ENCODE measurements around the gene SYNGR2. TPM values are rescaled to one million over a fixed set of nuclear protein-coding genes. Genes with fewer than 3 reads are reported as not detected.

SYNGR2 gene
- total RNA-seq, 4 donors from 2014 or later: 47.9 to 83.8 (median 70.7) TPM

DNA sequence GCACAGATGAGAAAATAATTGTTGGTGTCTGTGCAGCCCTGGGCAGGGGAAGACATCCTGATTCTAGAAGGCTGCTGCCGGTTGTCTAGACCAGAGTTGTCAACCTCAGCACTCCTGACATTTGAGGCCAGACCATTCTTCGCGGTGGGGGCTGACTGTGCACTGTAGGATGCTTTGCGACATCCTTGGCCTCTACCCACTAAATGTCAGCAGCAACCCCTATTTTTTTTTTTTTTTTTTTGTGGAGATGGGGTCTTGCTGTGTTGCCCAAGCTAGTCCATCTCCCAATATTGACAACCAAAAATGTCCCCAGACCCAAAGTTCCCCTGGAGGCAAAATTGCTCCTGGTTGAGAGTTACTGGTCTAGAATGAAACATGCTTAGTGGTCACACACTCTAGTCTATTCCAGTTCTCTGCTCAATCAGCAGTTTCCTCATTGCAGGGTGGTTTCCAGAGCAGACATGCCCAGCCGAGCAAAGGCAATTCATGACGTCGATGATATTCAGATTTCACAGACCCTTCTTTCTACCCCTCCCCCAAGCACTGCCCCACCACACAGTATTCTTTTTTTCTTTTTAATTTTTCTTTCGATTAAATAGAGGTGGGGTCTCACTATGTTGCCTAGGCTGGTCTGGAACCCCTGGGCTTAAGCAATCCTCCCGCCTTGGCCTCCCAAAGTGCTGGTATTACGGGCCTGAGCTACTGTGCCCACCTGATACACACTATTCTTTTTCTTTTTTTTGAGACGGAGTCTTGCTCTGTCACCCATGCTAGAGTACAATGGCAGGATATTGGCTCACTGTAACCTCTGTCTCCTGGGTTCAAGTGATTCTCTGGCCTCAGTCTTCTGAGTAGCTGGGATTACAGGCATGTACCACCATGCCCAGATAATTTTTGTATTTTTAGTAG lies 13.2 kb upstream of the SYNGR2 start:
- Histone ChIP-seq H3K4me3 (replicated peaks in 1 of 3) (no peak overlapping the region), H3K36me3 (no peaks in the 10 kb centered on the region), H3K4me1 (no peaks in the 10 kb centered on the region), H3K9me3 (no peaks in the 10 kb centered on the region), H3K27ac (no peak overlapping the region), H3K27me3 (no peaks in the 10 kb centered on the region)
- TF ChIP-seq, protein P1, sequence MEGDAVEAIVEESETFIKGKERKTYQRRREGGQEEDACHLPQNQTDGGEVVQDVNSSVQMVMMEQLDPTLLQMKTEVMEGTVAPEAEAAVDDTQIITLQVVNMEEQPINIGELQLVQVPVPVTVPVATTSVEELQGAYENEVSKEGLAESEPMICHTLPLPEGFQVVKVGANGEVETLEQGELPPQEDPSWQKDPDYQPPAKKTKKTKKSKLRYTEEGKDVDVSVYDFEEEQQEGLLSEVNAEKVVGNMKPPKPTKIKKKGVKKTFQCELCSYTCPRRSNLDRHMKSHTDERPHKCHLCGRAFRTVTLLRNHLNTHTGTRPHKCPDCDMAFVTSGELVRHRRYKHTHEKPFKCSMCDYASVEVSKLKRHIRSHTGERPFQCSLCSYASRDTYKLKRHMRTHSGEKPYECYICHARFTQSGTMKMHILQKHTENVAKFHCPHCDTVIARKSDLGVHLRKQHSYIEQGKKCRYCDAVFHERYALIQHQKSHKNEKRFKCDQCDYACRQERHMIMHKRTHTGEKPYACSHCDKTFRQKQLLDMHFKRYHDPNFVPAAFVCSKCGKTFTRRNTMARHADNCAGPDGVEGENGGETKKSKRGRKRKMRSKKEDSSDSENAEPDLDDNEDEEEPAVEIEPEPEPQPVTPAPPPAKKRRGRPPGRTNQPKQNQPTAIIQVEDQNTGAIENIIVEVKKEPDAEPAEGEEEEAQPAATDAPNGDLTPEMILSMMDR (IDR thresholded peaks at IDR 0.05): no peak
- no peak for TF ChIP-seq POLR2A (IDR thresholded peaks at IDR 0.05)
- intact Hi-C loops (cut with DNase I): no loop called here
- DNase-seq: no peak
- WGBS, 2 donors: 77 to 79% methylated on average over 11 of the region's 11 CpGs

DNA sequence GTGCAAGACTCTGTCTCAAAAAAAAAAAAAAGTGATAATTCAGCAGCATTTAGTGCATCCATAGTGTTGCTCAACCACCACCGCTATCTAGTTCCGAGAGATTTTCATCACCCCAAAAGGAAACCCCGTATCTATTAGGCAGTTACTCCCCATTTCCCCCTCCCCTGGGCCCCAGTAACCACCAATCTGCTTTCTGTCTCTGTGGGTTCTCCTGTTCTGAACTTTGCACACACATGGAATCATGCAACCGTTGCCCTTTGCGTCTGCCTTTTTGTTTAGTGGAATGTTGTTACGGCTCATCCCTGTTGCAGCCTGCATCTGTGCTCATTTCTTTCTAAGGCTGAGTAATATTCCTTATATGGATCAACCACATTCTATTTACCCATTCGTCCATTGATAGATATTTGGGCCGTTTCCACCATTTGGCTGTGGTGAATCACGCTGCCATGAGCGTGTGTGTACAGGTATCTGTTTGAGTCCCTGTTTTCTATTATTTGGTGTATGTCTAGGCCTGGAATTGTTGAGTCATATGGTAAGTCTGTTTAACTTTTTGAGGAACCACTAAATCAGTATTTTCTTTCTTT lies 8.7 kb upstream of the SYNGR2 start:
- TF ChIP-seq, protein P1 (IDR thresholded peaks at IDR 0.05): no peak
- TF ChIP-seq POLR2A (IDR thresholded peaks at IDR 0.05): no peak
- intact Hi-C loops (cut with DNase I): no loop called here
- Histone ChIP-seq H3K27ac (no peak overlapping the region), H3K4me1 (no peaks in the 10 kb centered on the region), H3K9me3 (no peaks in the 10 kb centered on the region), H3K4me3 (replicated peaks in 1 of 3) (no peak overlapping the region), H3K36me3 (no peaks in the 10 kb centered on the region), H3K27me3 (no peaks in the 10 kb centered on the region)
- DNase-seq: no peak
- WGBS, 2 donors: 79 to 92% methylated on average over 10 of the region's 10 CpGs

DNA sequence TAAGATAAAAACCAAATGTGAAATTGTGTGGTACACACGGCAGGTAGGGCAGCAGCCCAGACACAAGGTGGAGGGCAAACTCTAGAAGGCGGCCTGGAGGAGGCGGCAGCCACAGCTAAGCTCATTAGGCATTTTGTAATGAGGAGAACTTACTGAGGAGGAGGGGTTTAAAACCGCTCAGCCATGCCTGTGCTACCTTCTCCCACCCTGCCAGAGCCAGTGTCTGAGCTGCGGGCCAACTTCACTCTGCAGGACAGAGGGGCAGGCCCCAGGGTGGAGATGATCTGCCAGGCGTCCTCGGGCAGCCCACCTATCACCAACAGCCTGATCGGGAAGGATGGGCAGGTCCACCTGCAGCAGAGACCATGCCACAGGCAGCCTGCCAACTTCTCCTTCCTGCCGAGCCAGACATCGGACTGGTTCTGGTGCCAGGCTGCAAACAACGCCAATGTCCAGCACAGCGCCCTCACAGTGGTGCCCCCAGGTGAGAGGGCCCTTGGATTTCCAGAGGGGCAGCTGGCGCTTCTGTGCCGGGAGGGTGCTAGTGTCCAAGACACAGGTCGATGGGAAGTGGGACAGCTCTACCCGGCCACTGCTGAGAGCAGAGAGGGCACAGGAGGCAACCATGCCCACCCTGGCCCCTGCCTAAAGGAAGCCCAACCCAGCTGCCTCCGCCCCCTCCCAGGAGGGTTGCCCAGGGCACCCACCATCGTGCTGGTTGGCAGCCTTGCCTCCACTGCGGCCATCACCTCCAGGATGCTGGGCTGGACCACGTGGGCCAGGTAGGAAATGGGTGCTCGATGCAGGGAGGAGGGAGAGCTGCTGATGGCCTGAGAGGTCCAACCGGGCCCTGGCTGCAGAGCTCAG lies 4.3 kb upstream of the SYNGR2 start:
- intact Hi-C loops (cut with DNase I): no loop called here
- no peaks in the 10 kb centered on the region for H3K9me3 ChIP-seq
- H3K4me3 ChIP-seq (replicated peaks in 1 of 3): no peak overlapping the region
- WGBS, 2 donors: 56 to 61% methylated on average over 10 to 18 of the region's 22 CpGs
- peaks cover 3 to 4% of the 10 kb centered on the region in 2 donors for H3K4me1 ChIP-seq
- DNase-seq: peak; percentile 61 to 63
- TF ChIP-seq POLR2A (IDR thresholded peaks at IDR 0.05): no peak
- TF ChIP-seq, protein P1 (IDR thresholded peaks at IDR 0.05): no peak
- no peak overlapping the region for H3K27ac ChIP-seq
- H3K36me3 ChIP-seq: no peaks in the 10 kb centered on the region
- H3K27me3 ChIP-seq: no peaks in the 10 kb centered on the region

DNA sequence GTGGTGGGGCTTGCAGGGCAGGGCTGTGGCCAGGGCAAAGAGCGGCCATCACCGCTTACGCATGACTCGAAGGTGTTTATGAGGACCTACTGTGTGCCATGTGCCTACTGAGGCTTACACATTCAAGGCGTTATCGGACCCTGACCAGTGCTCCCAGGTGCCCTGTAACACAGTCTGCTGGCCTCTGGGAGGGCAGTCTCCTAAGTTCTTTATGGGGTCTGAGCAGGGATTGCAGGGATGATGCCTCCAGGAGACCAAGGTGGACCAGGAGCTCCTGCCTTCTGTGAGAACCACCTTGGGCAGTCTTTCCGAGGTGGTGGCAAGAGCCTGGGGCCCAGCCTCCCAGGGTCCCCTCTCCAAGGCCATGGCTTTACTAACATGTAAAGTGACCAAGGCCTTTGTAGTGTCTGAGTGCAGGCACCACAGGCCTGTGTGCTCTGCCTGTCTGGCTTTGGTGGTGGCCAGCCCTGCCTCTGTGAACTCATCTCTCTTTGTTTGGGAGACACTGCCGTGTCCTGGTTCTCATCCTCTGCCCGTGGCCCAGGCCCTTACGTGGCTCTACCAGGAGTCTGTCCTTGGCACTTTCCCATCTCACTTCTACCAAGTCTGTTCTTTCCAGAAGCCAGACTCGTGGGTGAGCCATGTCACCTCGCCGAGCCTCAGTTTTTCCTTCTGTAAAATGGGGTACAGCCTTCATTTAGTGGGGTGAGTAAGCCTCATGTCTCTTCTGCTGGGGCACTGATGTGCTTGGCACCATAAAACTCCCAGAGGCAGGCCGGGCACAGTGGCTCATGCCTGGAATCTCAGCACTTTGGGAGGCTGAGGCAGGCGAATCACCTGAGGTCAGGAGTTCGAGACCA lies 3.4 kb upstream of the SYNGR2 start:
- Histone ChIP-seq H3K27me3 (no peaks in the 10 kb centered on the region), H3K4me3 (replicated peaks in 1 of 3) (no peak overlapping the region), H3K4me1 (peaks cover 7 to 11% of the 10 kb centered on the region in 2 donors), H3K9me3 (no peaks in the 10 kb centered on the region), H3K27ac (no peak overlapping the region), H3K36me3 (no peaks in the 10 kb centered on the region)
- WGBS, 2 donors: 96 to 98% methylated on average over 14 to 15 of the region's 16 CpGs
- TF ChIP-seq, protein P1 (IDR thresholded peaks at IDR 0.05): no peak
- no peak for TF ChIP-seq POLR2A (IDR thresholded peaks at IDR 0.05)
- no peak for DNase-seq
- intact Hi-C loops (cut with DNase I): no loop called here

Data from thyroid gland (tissue), 4 donors.